WTC11 (cell line): ENCODE measurements around the gene CYP46A1. TPM values are rescaled to one million over a fixed set of nuclear protein-coding genes. Genes with fewer than 3 reads are reported as not detected.

Experiments used
- ATAC-seq: fragments of 200-7000 bp; cut with Tn5 transposase; 2 replicates; pipeline ENCODE4 v1.10.0; 2021; ENCODE audit warnings: mild to moderate bottlenecking, moderate library complexity
- CTCF ChIA-PET: fragments of 300-600 bp; sonication (Branson Sonifier 250); formaldehyde crosslinking; loops from one replicate; lab custom pipeline; 2021; ENCODE audit warnings: antibody characterized with exemption; lab: Charles Lee
- POLR2A ChIA-PET: fragments of 350-600 bp; sonication (Branson Sonifier 250); formaldehyde crosslinking; loops from one replicate; lab custom pipeline; 2021; ENCODE audit warnings: antibody characterized with exemption; lab: Charles Lee
- DNase-seq: peaks from one replicate; pipeline ENCODE4 v3.0.0; 2021; ENCODE audit warnings: low spot score
- H3K27ac Mint-ChIP-seq: 2 replicates; pipeline ENCODE4 v1.8.0; 2021; ENCODE audit warnings: mixed read lengths
- H3K27me3 Mint-ChIP-seq: 2 replicates; pipeline ENCODE4 v1.8.0; 2021; ENCODE audit warnings: low read depth, mild to moderate bottlenecking, moderate library complexity, mixed read lengths
- H3K36me3 Mint-ChIP-seq: 2 replicates; pipeline ENCODE4 v1.8.0; 2021; ENCODE audit warnings: mixed read lengths
- H3K4me1 Mint-ChIP-seq: 2 replicates; pipeline ENCODE4 v1.8.0; 2022; ENCODE audit warnings: mixed read lengths
- H3K4me3 Mint-ChIP-seq: 2 replicates; pipeline ENCODE4 v1.8.0; 2021; ENCODE audit warnings: mild to moderate bottlenecking, moderate library complexity, mixed read lengths
- H3K9me3 Mint-ChIP-seq: 2 replicates; pipeline ENCODE4 v1.8.0; 2021; ENCODE audit warnings: mixed read lengths
- CBFB ChIP-seq: sonication (generic); formaldehyde crosslinking; IDR thresholded peaks from 2 replicates; pipeline ENCODE4 v1.8.1; 2022; ENCODE audit warnings: mild to moderate bottlenecking, low read depth, missing genetic modification reagents
- EMX1 ChIP-seq: fragments of 250-450 bp; sonication (Bioruptor Pico); IDR thresholded peaks from 2 replicates; pipeline ENCODE4 v1.8.0; 2021; ENCODE audit warnings: mild to moderate bottlenecking
- FOXJ3 ChIP-seq: sonication (generic); formaldehyde crosslinking; IDR thresholded peaks from 2 replicates; pipeline ENCODE4 v1.9.0; 2021; ENCODE audit warnings: missing genetic modification reagents, mild to moderate bottlenecking, borderline replicate concordance
- GABPB1 ChIP-seq: sonication (generic); formaldehyde crosslinking; IDR thresholded peaks from 2 replicates; pipeline ENCODE4 v1.8.1; 2023; ENCODE audit warnings: mild to moderate bottlenecking, missing genetic modification reagents
- JUN ChIP-seq: sonication (generic); formaldehyde crosslinking; IDR thresholded peaks from 2 replicates; pipeline ENCODE4 v1.8.0; 2023; ENCODE audit warnings: mild to moderate bottlenecking, missing genetic modification reagents
- NR3C1 ChIP-seq: sonication (generic); formaldehyde crosslinking; conservative IDR thresholded peaks from 2 replicates; pipeline ENCODE4 v1.8.1; 2023; ENCODE audit warnings: low read depth, mild to moderate bottlenecking, missing genetic modification reagents
- PRRX2 ChIP-seq: fragments of 250-450 bp; sonication (Bioruptor Pico); IDR thresholded peaks from 2 replicates; pipeline ENCODE4 v1.8.0; 2021; ENCODE audit warnings: mild to moderate bottlenecking
- RORB ChIP-seq: fragments of 250-450 bp; sonication (Bioruptor Pico); IDR thresholded peaks from 2 replicates; pipeline ENCODE4 v1.9.0; 2021; ENCODE audit warnings: mild to moderate bottlenecking
- SMAD3 ChIP-seq: sonication (generic); formaldehyde crosslinking; IDR thresholded peaks from 2 replicates; pipeline ENCODE4 v1.8.0; 2022; ENCODE audit warnings: missing genetic modification reagents, mild to moderate bottlenecking, borderline replicate concordance
- TCF7 ChIP-seq: sonication (generic); formaldehyde crosslinking; IDR thresholded peaks from 2 replicates; pipeline ENCODE4 v1.8.0; 2022; ENCODE audit warnings: mild to moderate bottlenecking, low read depth, missing genetic modification reagents, moderate library complexity
- TP53 ChIP-seq: sonication (generic); formaldehyde crosslinking; IDR thresholded peaks from 2 replicates; pipeline ENCODE4 v1.8.1; 2023; ENCODE audit warnings: mild to moderate bottlenecking, missing genetic modification reagents
- USF2 ChIP-seq: sonication (generic); formaldehyde crosslinking; IDR thresholded peaks from 2 replicates; pipeline ENCODE4 v1.8.1; 2023; ENCODE audit warnings: mild to moderate bottlenecking, missing genetic modification reagents, moderate library complexity
- ZNF232 ChIP-seq: sonication (generic); formaldehyde crosslinking; IDR thresholded peaks from 2 replicates; pipeline ENCODE4 v1.8.0; 2022; ENCODE audit warnings: mild to moderate bottlenecking, missing genetic modification reagents
- ZNF281 ChIP-seq: sonication (generic); formaldehyde crosslinking; IDR thresholded peaks from 2 replicates; pipeline ENCODE4 v1.8.0; 2023; ENCODE audit warnings: mild to moderate bottlenecking, missing genetic modification reagents
- ZNF416 ChIP-seq: fragments of 250-450 bp; sonication (Bioruptor Pico); IDR thresholded peaks from 2 replicates; pipeline ENCODE4 v1.9.0; 2021; ENCODE audit warnings: mild to moderate bottlenecking, inconsistent platforms
- ZNF532 ChIP-seq: fragments of 250-450 bp; sonication (Bioruptor Pico); IDR thresholded peaks from 2 replicates; pipeline ENCODE4 v1.9.0; 2021; ENCODE audit warnings: mild to moderate bottlenecking, borderline replicate concordance
- total RNA-seq: library from RNA; stranded (reverse); gene quantifications from 3 replicates; pipeline ENCODE4 v1.2.3, GENCODE V29; 2021
- TF ChIP-seq, protein P1 (sequence below): sonication (generic); formaldehyde crosslinking; IDR thresholded peaks from 2 replicates; pipeline ENCODE4 v1.8.1; 2022; ENCODE audit warnings: mild to moderate bottlenecking, moderate library complexity, missing genetic modification reagents
- TF ChIP-seq, protein P2 (sequence below): fragments of 250-450 bp; sonication (Bioruptor Pico); IDR thresholded peaks from 2 replicates; pipeline ENCODE4 v1.9.0; 2021; ENCODE audit warnings: moderate library complexity, mild to moderate bottlenecking, inconsistent platforms, borderline replicate concordance
- TF ChIP-seq, protein P3 (sequence below): sonication (generic); formaldehyde crosslinking; IDR thresholded peaks from 2 replicates; pipeline ENCODE4 v1.8.1; 2023; ENCODE audit warnings: mild to moderate bottlenecking, missing genetic modification reagents

The CYP46A1 gene
- total RNA-seq, 1 experiment from 2014 or later, result 0.77 TPM

DNA sequence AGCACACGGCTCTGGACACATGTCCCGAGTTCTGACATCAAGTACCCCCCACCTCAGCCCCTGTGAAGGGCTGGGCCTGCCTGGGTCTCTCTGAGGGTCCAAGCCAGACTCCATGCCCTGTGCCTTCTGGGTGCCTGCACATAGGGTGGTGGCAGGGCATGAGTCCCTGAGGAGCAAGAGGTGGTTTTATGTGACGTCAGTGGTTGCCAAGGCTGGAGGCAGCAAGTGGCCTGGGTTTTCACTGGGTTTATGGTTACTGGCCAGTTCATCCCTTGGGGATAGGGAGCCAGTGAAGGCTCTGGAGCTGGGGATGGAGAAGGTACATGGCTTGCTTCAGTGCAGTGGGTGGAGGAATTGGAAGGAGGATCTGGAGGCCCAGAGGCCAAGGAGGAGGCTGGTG is 58.0 kb downstream of the CYP46A1 start:
- ChIA-PET CTCF (no interaction called here), POLR2A (interaction anchor here (0.6 kb wide), 1 partner anchor 88 kb away, joined by 6 read pairs; no protein-coding TSS in a partner anchor)
- no peak for TF ChIP-seq ZNF281 (CRISPR knock-in tag)
- TF ChIP-seq USF2 (CRISPR knock-in tag), result no peak
- TF ChIP-seq RORB (CRISPR knock-in tag), result no peak
- TF ChIP-seq TP53 (CRISPR knock-in tag), result no peak
- no peak for TF ChIP-seq EMX1 (CRISPR knock-in tag)
- TF ChIP-seq SMAD3, result no peak
- TF ChIP-seq, all 79 proteins: peak for 0
- ATAC-seq (no peak), DNase-seq (no peak)
- H3K9me3 Mint-ChIP-seq, result no peaks in the 10 kb centered on the region
- H3K27me3 Mint-ChIP-seq, result peaks cover 5% of the 10 kb centered on the region; the same call in 1 of the 2 replicates
- no peaks in the 10 kb centered on the region for H3K36me3 Mint-ChIP-seq
- no peak overlapping the region for H3K4me3 Mint-ChIP-seq
- H3K27ac Mint-ChIP-seq, result no peak overlapping the region
- peaks cover 26% of the 10 kb centered on the region for H3K4me1 Mint-ChIP-seq

DNA sequence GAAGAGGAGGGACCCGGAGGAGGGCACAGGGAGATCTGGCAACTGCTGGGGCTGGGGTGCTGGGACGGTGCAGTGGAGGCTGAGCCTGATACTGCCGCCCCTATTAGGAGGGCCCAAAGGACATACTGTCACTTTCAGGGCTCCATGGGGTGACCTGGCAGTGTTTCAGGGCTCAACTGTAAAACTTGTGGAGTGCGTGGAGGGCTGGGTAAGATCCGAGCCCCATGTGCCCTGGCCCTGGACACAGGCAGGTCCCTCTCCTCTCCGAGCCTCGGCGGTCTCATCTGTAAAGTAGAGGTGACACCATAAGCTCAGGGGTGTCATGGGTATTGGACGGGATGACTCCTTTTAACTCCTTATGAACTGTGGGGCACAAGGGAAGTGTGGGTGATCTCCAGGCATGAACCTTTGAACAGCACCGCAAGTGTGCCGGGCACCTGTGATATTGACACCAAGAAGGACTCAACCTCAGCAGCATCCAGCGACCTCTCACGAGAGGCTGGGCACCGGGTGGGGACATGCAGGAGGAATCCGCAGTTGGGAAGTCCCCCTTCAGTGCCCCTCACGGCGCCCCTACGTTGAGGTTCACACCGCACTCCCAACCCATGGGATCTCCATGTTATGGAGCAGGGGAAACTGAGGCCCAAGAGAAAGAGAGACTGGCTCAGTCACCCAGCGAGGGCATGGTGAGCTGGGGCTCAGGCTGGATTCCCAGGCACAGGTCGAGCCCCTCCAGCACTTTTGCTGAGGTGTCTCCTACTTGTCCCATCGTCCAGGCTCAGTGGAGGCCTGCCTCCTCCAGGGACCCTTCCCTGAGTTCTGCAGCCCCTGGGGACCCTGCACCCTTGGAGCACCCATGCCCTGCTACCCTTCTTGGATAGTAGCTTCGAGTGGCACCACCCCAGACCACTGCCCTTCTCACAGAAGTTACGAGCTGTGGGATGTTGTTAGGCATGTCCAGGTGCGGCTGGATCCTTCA is 58.7 kb downstream of the CYP46A1 start:
- DNase-seq (no peak), ATAC-seq (no peak)
- Mint-ChIP-seq H3K4me3 (no peak overlapping the region), H3K4me1 (peaks cover 26% of the 10 kb centered on the region), H3K36me3 (no peaks in the 10 kb centered on the region), H3K27ac (no peak overlapping the region), H3K9me3 (no peaks in the 10 kb centered on the region), H3K27me3 (peaks cover 5% of the 10 kb centered on the region; the same call in 1 of the 2 replicates)
- POLR2A ChIA-PET, result no interaction called here
- CTCF ChIA-PET, result interaction anchor here (1.0 to 1.1 kb wide), 2 partner anchors 13 to 65 kb away, joined by 3 read pairs; no protein-coding TSS in a partner anchor
- TF ChIP-seq ZNF416 (CRISPR knock-in tag) (no peak), CBFB (CRISPR knock-in tag) (no peak), ZNF232 (CRISPR knock-in tag) (no peak), PRRX2 (CRISPR knock-in tag) (no peak), ZNF532 (CRISPR knock-in tag) (no peak), GABPB1 (CRISPR knock-in tag) (no peak), JUN (CRISPR knock-in tag) (no peak), FOXJ3 (no peak), ZNF281 (CRISPR knock-in tag) (no peak), TCF7 (CRISPR knock-in tag) (no peak), NR3C1 (CRISPR knock-in tag) (no peak)
- TF ChIP-seq, protein P1, sequence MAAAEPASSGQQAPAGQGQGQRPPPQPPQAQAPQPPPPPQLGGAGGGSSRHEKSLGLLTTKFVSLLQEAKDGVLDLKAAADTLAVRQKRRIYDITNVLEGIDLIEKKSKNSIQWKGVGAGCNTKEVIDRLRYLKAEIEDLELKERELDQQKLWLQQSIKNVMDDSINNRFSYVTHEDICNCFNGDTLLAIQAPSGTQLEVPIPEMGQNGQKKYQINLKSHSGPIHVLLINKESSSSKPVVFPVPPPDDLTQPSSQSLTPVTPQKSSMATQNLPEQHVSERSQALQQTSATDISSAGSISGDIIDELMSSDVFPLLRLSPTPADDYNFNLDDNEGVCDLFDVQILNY (CRISPR knock-in tag), result no peak
- TF ChIP-seq, protein P2, sequence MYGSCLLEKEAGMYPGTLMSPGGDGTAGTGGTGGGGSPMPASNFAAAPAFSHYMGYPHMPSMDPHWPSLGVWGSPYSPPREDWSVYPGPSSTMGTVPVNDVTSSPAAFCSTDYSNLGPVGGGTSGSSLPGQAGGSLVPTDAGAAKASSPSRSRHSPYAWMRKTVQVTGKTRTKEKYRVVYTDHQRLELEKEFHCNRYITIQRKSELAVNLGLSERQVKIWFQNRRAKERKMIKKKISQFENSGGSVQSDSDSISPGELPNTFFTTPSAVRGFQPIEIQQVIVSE (CRISPR knock-in tag), result no peak
- TF ChIP-seq, protein P3, sequence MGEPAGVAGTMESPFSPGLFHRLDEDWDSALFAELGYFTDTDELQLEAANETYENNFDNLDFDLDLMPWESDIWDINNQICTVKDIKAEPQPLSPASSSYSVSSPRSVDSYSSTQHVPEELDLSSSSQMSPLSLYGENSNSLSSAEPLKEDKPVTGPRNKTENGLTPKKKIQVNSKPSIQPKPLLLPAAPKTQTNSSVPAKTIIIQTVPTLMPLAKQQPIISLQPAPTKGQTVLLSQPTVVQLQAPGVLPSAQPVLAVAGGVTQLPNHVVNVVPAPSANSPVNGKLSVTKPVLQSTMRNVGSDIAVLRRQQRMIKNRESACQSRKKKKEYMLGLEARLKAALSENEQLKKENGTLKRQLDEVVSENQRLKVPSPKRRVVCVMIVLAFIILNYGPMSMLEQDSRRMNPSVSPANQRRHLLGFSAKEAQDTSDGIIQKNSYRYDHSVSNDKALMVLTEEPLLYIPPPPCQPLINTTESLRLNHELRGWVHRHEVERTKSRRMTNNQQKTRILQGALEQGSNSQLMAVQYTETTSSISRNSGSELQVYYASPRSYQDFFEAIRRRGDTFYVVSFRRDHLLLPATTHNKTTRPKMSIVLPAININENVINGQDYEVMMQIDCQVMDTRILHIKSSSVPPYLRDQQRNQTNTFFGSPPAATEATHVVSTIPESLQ (CRISPR knock-in tag), result no peak
